Measurements from ENCODE around the gene ADGRG7.
A peak's percentile ranks its signal among the peaks of the same experiment; 100 is the strongest.

The ADGRG7 gene

DNA sequence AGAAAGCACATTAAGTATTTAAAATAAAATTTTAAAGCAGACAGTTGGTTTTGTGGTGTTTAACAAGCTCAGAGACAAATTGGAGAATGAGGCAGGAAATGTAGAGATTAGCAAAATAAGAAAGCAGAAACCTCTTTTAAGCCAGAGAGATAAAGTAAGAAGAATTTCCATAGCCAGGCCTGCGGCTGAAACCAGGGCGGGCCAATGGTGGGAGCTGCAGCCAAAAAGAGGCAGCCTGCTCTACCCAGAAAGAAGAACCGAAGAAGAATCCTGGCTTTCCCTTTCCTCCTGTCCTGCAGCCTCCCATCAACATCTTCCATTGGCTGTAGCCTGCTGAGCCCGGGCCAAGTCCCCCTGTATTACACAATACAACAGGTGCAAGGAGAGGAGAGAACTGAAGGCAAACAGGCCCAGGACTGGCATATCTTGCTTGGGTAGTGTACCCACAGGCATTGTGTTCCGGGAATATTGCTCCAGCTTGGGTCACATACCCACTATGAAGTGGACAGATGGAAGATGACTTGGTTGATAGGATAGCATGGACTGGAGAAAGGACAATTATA, 88.4 kb downstream of the ADGRG7 start:
- no peak for DNase-seq (ENCODE audit: low read depth in 2 of 2, low spot score in 1 of 2)

DNA sequence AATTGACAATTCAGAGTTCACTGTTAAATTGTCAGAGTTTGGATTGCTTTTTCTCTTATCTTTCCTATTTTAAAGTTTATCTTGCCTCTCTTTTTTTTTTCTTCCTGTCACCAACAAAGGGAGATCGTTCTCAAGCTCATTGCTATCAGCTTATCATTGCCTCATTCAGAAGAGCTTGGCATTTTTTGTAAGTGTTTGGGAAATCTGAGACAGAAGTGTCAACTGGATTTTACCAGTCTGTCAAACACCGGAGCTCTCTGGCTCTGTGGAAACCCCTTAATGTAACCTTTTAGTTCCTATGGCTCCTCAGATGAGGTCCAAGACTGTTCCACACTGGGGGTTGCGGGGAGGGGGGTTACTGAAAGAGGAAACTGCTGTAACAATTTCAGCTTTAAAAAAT, 89.3 kb downstream of the ADGRG7 start:
- DNase-seq (ENCODE audit: low read depth in 2 of 2, low spot score in 1 of 2): no peak

- DNase-seq (ENCODE audit: low read depth in 2 of 2, low spot score in 1 of 2): no peak
These were observed 91.3 kb downstream of the ADGRG7 start for GRCh38 chr3:100700708-100701107.

DNA sequence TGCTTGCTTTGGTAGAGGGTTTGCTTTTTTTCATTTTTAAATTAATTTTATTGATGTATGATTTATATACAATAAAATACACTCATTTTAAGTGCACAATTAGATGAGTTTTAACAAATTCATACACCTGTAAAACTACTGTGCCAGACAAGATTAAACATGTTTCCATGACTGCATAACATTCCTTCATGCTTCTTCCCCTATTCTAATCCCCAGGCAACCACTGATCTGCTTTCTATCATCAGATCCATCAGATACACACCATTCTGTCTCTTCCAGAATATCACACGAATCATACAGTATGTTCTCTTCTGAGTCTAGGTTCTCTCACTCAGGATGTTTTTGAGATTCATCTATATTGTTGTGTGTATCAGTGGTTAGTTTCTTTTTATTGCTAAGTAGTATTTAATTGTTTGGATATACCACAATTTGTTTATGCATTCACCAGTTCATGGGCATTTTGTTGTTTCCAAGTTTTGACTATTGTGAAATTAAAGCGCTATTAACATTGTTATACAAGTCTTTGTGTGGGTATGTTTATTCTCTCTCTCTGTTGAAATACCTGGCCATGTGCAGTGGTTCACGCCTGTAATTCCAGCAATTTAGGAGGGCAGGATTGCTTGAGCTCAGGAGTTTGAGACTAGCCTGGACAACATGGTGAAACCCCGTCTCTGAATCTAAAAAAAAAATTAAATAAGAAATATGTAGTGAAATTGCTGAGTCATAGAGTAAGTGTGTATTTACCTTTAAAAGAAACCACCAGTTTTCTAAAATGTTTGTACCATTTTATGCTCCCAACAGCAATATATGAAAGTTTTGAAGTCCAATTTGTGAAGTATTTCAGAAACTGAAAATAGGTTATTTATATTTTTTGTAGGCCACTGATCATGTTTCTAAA, 92.9 kb downstream of the ADGRG7 start:
- DNase-seq (ENCODE audit: low read depth in 2 of 2, low spot score in 1 of 2): no peak

DNA sequence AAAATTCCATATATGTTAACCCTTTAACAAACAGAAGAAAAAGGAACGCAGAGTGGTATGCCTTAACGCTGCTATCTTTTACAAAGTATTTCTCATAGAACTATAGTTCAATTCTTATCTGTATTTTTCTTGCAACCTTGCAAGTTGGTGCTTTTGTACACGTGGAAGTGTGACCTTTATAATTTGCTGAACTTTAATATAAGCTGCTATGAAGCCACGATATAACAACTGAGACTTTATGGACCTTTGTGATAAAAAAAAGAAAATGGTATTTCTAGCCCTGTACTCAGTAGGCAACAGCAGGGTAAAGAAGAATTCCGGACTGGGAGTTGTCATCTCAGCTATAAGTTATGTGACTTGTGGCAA, 93.6 kb downstream of the ADGRG7 start:
- DNase-seq (ENCODE audit: low read depth in 2 of 2, low spot score in 1 of 2): no peak

DNA sequence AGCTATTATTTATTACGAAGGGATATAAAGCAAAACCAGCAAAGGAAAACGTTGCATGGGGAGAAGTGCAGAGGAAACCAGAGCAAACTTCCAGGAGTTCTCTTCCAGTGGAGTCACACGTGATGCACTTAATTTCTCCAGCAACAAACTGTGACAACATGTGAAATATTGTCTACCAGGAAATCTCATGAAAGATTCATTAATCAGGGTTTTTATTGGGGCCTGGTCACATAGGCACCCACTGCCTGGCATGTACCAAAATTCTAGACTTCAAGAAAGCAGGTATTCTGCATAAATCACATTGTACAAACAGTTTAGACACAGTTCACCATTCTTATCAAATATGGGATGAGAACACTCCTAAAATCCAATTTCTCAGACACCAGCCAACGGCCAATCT, 94.5 kb downstream of the ADGRG7 start:
- DNase-seq (ENCODE audit: low read depth in 2 of 2, low spot score in 1 of 2): no peak

DNA sequence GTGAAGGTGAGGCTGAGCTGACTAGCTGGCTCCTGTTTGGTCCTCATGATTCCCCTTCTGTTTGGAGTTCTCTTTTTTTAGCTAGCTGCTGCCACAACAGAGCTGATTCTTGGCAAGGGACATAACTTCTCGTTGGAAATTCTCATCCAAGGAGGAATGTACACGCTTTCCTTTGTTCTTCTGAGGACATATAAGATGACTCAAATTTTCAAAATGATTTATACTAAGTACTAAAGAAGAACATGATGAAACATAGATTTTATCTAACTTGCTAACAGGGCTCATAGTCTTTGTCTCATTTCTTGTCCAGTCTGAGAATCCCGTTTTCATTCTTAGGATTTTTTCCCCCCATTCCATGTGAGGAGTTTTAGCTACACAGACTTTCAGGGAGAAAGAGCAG, 97.0 kb downstream of the ADGRG7 start:
- DNase-seq (ENCODE audit: low read depth in 2 of 2, low spot score in 1 of 2): no peak

- no peak for DNase-seq (ENCODE audit: low read depth in 2 of 2, low spot score in 1 of 2)
These were observed 99.2 kb downstream of the ADGRG7 start for GRCh38 chr3:100708644-100708988.

DNA sequence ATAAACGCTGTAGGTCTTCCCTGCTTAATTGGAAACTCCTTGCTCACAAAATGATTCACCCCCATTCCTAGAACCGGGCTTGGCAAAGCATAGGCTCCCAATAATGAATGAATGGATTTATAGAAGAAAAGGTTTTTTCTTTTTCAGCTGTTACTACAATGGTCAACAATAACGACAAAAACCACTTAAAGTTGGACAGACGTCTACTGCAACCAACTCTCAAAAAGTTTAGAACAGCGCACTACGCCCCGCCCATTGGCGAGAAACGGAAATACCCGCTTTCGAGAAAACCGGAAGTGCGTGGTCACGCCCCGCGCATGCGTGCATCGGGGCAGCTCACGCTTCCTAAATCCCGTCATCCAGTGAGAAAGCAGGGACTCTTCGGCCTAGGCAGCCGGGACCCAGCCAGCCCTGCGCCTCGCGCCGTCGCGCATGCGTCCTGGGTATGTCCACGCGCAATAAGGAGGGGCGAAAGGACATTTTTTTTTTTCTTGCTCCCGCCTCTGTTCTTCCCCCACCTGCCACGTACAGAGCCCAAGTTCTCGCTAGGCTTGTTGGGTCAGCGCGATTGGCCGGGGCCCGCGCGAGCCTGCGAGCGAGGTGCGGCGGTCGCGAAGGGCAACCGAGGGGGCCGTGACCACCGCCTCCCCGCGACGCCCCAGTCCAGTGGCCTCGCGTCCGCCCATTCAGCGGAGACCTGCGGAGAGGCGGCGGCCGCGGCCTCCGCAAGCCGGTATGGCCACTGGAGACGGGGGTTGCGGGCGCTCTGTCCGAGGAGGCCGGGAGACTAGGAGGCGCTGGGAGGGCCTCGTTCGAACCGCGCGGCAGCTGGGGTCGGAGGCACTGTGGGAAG, 99.8 kb downstream of the ADGRG7 start, which contains the start of gene TFG:
Gene TFG, plus strand, starts transcription at position 506 of the 853 bp plus-strand sequence. CDS start 4,192 bp downstream, outside the sequence.
- peak; percentile 93 for DNase-seq (ENCODE audit: low read depth in 2 of 2, low spot score in 1 of 2)

DNA sequence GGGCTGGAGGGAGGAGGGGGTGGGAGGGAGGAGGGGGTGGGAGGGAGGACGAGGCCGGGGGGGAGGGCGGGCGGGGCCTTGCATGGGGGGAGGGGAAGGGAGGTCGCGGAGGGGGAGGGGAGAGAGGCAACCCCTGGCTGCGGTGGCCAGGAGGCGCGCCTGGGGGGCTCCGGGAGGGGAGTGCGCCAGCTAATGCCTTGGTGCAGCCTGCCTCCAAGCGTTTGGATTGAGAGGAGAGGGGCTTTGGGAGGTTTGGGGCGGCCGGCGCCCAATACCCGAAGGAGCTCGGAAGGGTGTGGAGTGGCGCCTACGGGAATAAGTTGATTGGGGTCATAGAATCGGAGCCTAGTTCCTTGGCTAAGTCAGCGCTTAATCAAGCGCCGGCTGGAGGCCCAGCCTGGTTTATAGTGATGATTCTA, 100.5 kb downstream of the ADGRG7 start:
- DNase-seq (ENCODE audit: low read depth in 2 of 2, low spot score in 1 of 2): no peak

DNA sequence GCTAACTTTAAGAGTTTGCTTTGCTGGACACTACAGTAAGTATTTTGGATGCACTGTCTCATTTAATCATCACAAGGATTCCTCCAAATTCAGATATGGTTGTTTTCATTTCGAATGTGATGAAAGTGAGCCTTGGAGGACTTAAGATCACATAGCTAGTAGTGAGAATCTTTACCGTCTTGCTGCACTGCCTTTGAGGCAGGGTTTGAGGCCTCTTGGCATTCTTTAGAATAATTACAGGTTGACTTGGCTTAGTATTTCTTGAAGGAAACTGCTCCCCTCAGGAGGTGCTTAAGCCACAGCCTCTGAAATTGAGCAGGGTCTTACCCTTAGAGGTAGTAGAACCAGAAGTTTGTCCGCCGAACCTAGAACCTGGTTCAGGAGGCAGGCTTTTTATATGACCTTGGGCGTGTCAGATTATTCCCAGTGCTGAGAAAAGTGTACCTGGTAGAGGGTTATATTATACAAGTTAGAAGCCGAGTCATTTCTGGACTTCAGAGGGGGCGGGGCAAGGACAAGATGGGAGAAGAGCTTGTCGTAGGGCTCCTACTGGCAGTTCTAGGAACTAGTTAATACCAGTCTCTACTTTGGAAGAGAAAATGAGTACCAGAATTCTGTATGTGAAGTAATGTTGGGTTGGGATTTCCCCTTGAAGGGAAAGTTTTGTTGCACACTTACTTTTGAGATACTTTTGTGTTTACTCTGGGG, 101.0 kb downstream of the ADGRG7 start:
- no peak for DNase-seq (ENCODE audit: low read depth in 2 of 2, low spot score in 1 of 2)

GRCh38 chr3:100715176-100715575, 105.8 kb downstream of the ADGRG7 start:
- no peak for DNase-seq (ENCODE audit: low read depth in 2 of 2, low spot score in 1 of 2)

DNA sequence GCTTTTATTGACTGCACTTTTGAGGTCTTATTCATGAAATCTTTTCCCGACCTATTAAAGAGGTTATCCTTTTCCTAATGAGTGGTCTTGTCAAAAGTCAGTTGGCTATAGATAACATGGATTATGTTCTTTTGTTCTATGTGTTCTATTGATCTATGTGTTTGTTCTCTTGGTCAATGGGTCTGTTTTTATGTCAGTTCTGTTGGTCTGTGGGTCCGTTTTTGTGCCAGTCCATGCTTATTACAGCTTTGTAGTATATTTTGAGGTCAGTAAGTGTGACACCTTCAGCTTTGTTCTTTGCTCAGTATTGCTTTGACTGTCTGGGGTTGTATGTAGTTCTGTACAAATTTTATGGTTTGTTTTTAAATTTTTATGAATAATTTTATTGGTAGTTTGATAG, 107.7 kb downstream of the ADGRG7 start:
- DNase-seq (ENCODE audit: low read depth in 2 of 2, low spot score in 1 of 2): no peak

DNA sequence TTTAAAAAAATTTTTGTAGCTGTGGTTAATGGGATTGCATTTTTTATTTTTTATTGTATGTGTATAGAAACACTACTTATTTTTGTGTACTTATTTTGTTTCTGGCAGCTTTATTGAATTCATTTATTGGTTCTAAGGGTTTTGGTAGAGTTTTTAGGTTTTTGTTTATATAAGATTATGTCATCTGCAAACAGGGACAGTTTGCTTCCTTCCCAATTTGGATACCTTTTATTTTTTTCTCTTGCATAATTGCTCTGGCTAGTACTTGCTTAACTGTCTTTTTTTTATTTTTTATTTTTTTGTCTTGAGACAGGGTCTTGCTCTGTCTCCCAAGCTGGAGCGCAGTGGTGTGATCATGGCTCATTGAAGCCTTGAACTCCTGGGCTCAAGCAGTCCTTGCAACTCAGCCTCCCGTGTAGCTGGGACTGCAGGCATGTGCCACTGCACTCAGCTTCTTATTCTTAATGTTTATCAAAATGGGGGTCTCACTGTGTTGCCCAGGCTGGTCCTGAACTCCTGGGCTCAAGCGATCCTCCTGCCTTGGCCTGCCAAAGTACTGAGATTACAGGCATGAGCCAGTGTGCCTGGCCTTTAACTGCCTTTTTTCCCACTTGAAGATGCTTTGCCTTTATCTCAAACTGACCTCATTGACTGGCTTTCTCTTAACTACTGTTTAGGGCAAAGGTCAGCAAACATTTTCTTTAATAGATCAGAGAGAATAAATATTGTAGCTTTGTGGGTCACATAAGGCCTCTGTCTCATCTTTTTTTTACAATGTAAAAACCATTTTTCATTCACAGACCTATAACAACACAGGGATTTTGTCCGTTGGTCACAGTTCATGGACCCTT, 108.5 kb downstream of the ADGRG7 start:
- no peak for DNase-seq (ENCODE audit: low read depth in 2 of 2, low spot score in 1 of 2)

DNA sequence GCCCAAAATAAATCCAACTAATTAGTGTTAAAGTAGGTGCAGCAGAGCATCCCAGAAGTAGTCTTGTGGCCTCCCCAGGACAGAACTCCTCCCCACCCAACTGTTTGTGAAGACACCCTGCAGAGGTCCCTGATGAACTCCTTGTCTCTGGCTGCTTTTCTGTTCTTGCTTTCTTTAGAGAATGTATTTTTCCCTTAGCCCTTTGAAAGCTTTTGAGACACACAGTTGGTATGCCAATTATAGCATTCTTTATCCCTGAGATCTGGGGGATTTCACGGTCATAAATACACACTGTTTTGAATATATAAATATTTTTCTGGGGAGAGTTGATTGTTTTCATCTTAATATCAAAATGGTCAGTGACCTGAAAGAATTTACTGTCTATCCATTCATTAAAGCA, 109.7 kb downstream of the ADGRG7 start:
- DNase-seq (ENCODE audit: low read depth in 2 of 2, low spot score in 1 of 2): no peak

DNA sequence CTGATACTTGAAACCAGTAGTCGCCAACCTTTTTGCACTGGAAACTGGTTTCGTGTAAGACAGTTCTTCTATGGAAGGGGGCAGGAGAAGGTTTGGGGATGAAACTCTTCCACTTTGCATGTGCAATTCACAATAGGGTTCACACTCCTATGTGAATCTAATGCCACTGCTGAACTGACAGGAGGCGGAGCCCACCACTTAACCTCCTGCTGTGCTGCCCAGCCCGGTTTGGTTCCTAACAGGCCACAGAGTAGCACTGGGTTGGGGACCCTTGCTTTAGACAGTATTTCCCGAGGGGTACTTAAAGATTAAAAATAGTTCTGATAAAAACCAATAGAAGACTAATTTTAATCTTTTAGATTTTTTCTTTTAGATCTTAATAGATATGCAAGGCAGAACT, 111.0 kb downstream of the ADGRG7 start:
- no peak for DNase-seq (ENCODE audit: low read depth in 2 of 2, low spot score in 1 of 2)

- DNase-seq (ENCODE audit: low read depth in 2 of 2, low spot score in 1 of 2): no peak
These were observed 116.6 kb downstream of the ADGRG7 start for GRCh38 chr3:100725935-100726513.

GRCh38 chr3:100726706-100727105, 117.3 kb downstream of the ADGRG7 start:
- no peak for DNase-seq (ENCODE audit: low read depth in 2 of 2, low spot score in 1 of 2)

DNA sequence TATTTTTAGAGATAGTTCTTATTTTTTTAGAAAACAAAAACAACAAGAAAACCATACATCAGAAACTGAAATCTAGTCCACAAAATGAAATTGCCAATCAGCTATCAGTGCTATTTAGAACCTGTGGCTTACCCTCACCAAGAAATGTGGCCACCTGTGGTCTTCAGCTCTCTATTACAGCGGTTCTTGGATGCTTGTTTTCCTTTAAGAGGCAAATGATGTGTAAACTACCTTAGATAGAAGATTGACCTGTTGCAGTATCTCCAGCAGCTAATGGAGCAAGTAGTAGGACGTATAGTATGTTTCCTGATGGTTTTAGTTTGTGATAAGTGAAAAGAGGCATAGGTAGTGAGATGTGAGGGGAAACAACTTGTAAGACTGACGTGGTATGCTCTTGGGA, 121.1 kb downstream of the ADGRG7 start:
- no peak for DNase-seq (ENCODE audit: low read depth in 2 of 2, low spot score in 1 of 2)

DNA sequence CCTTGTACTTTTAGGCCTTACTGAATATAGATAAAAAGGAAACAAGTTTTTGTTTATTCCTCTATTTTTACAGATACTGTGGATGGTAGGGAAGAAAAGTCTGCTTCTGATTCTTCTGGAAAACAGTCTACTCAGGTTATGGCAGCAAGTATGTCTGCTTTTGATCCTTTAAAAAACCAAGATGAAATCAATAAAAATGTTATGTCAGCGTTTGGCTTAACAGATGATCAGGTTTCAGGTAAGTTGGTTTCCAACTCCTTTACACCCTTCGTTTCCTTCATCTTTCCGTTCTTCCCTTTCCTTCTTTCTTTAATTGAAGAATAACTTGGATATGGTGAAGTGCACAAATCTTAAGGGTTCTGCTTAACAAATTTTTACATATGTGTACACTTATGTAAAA, 123.0 kb downstream of the ADGRG7 start:
- no peak for DNase-seq (ENCODE audit: low read depth in 2 of 2, low spot score in 1 of 2)

All from stimulated activated CD8-positive, alpha-beta memory T cell treated with anti-CD3 and anti-CD28 coated beads, Interleukin-4, amount 100 ng/mL, for 4 hours (primary cell).